GM12891 (cell line): ENCODE results near the gene PRSS56.

Source experiments
- POLR2A ChIP-seq: IDR thresholded peaks from 2 replicates; pipeline ENCODE4 v1.6.1; 2011; ENCODE audit warnings: low read depth, low read length, control low read depth
- POLR2AphosphoS5 ChIP-seq: IDR thresholded peaks from 2 replicates; pipeline ENCODE4 v1.6.1; 2011; ENCODE audit warnings: low read depth, low read length, control low read depth
- POU2F2 ChIP-seq: IDR thresholded peaks from 2 replicates; pipeline ENCODE4 v1.6.1; 2011; ENCODE audit warnings: low read depth, mild to moderate bottlenecking, control low read depth, low read length, moderate library complexity
- TAF1 ChIP-seq: IDR thresholded peaks from 2 replicates; pipeline ENCODE4 v1.6.1; 2011; ENCODE audit warnings: low read depth, low read length, control low read depth

DNA sequence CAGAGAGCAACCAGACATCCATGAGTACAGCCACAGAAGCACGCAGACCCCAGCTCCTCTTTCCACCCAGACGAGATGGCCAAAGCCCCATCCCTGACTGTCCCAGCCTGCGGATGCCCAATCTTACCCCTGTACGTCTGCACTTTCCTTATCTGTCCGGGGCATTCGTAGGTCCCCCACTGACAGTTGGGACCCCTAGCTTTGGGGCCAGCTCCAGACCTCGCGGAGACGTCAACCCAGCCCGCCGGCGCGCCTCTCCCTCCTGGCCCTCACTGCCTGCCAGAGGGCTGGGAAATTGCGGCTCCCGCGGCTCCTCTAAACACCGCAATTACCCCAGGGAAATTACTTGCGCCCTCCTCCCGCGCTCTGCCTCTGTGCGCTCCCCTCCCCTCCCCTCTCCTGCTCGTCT is 34.8 kb upstream of the PRSS56 start:
- no peak for TF ChIP-seq POLR2A
- no peak for TF ChIP-seq POLR2AphosphoS5
- no peak for TF ChIP-seq POU2F2
- no peak for TF ChIP-seq TAF1
